GM12801 (cell line): ENCODE measurements around the gene USP27X.

ENCODE experiments used
- TF ChIP-seq, protein P1 (sequence below): IDR thresholded peaks from one replicate; pipeline ENCODE4 v1.5.1; 2011; ENCODE audit warnings: control low read depth; ENCODE audit not compliant: insufficient read length; ENCODE audit errors: extremely low read depth

Gene USP27X

GRCh38 chrX:49862093-49862492 lies 17.2 kb upstream of the USP27X start:
- TF ChIP-seq, protein P1, sequence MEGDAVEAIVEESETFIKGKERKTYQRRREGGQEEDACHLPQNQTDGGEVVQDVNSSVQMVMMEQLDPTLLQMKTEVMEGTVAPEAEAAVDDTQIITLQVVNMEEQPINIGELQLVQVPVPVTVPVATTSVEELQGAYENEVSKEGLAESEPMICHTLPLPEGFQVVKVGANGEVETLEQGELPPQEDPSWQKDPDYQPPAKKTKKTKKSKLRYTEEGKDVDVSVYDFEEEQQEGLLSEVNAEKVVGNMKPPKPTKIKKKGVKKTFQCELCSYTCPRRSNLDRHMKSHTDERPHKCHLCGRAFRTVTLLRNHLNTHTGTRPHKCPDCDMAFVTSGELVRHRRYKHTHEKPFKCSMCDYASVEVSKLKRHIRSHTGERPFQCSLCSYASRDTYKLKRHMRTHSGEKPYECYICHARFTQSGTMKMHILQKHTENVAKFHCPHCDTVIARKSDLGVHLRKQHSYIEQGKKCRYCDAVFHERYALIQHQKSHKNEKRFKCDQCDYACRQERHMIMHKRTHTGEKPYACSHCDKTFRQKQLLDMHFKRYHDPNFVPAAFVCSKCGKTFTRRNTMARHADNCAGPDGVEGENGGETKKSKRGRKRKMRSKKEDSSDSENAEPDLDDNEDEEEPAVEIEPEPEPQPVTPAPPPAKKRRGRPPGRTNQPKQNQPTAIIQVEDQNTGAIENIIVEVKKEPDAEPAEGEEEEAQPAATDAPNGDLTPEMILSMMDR = no peak

DNA sequence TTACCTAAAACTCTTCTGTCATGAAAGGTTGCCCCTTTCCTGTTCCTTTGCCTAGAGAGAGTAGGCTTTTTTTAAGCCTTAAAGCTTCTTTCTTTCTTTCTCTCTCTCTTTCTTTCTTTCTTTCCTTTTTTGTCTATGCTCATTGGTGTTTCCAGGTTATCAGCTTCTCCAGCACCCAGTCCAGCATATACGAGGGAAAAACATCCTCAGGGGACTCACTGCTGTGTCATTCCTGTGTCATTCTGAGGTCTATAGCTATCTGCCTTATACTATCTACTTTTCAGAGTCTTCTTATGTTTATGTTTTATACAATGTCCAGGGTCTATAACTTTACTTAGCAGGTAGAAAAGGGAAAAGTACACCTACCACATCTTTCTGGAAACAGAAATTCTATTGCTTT lies 10.5 kb upstream of the USP27X start:
- TF ChIP-seq, protein P1 = no peak

- TF ChIP-seq, protein P1 = no peak
These were observed 2.5 kb upstream of the USP27X start for GRCh38 chrX:49876750-49877149.

DNA sequence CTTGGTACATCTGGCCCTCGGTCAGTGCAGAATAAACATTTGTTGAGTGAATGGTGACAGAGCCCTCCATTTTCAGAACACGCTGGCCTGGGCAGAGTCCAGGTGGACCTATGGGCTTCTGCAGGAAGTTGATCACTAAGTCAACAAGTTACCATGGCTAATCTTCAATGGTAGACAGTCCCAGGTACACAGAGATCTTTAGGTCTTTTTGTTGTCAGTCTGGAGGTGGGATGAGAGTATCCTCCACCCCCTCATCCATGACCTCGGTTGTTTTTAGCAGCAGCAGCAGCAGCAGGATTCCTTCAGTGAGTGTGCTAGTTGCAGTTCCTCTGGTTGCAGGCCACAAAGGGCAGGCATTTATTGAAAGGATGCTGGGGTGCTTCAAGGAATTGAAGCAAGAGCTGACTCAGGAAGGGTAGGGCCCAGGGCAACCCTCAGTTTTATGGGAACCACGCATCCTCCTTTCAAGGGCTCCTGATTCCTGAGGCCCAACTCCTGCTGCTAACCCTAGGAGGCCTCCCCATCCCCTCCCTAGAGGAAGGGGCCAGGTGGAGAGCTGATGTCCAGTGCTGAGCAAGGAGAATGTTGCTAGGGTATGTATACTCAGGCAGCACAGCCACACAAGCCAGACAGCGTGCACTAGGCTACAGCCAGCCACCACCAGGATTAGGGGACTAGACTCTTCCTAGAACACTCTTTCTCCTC lies 1.7 kb upstream of the USP27X start:
- TF ChIP-seq, protein P1 = no peak

- TF ChIP-seq, protein P1 = no peak
These were observed 1.0 kb upstream of the USP27X start for GRCh38 chrX:49878128-49878833.

GRCh38 chrX:49879656-49880277 lies 483 bp downstream of the USP27X start:
- TF ChIP-seq, protein P1 = no peak

- TF ChIP-seq, protein P1 = no peak
These were observed 1.4 kb downstream of the USP27X start for GRCh38 chrX:49880668-49881067.
